ENCODE measurements around the gene CYGB. TPM values are rescaled to one million over a fixed set of nuclear protein-coding genes. Genes with fewer than 3 reads are reported as not detected.

Gene CYGB
- total and polyA plus RNA-seq, 9 of the 15 experiments (the other 6 are each of a cell fraction or from before 2014, with no cell fraction given), result 0.08 to 0.95 (median 0.18) TPM; not detected in 5

- peak; percentile 82 for TF ChIP-seq ZNF592 (IDR thresholded peaks at IDR 0.05)
- no peak for TF ChIP-seq USF2 (CRISPR knock-in tag; IDR thresholded peaks at IDR 0.05)
- TF ChIP-seq ZNF778 (CRISPR knock-in tag; IDR thresholded peaks at IDR 0.05), result no peak
- TF ChIP-seq TAF15 (IDR thresholded peaks at IDR 0.05; ENCODE audit: low read depth, low read length), result no peak
- TF ChIP-seq KHSRP (IDR thresholded peaks at IDR 0.05), result no peak
- TF ChIP-seq HMGN3 (IDR thresholded peaks at IDR 0.05; ENCODE audit: borderline replicate concordance, extremely low read depth, insufficient read length, low read depth, low read length), result peak; percentile 34
- no peak for TF ChIP-seq MAFK (IDR thresholded peaks at IDR 0.05; ENCODE audit: low read length)
- TF ChIP-seq THAP12 (CRISPR knock-in tag; IDR thresholded peaks at IDR 0.05), result peak; percentile 9; the same call in 1 of the 2 replicates
- no peak for TF ChIP-seq SRSF9 (IDR thresholded peaks at IDR 0.05; ENCODE audit: borderline replicate concordance, low read depth, low read length)
These were observed 8.1 kb downstream of the CYGB start (continued) for GRCh38 chr17:76529224-76530094.

Data from K562 (cell line).